DND-41 (cell line): ENCODE results near the gene MMP11.

Source experiments
- EZH2 ChIP-seq: IDR thresholded peaks from 3 replicates; pipeline ENCODE4 v1.6.1; 2012; ENCODE audit warnings: borderline replicate concordance, low read depth, mild to moderate bottlenecking, moderate library complexity, low read length, inconsistent platforms; ENCODE audit not compliant: severe bottlenecking
- TF ChIP-seq, protein P1 (sequence below): IDR thresholded peaks from 2 replicates; pipeline ENCODE4 v1.5.1; 2012; ENCODE audit warnings: borderline replicate concordance, low read length, moderate library complexity, mild to moderate bottlenecking; ENCODE audit not compliant: poor library complexity, severe bottlenecking; ENCODE audit errors: extremely low read depth

DNA sequence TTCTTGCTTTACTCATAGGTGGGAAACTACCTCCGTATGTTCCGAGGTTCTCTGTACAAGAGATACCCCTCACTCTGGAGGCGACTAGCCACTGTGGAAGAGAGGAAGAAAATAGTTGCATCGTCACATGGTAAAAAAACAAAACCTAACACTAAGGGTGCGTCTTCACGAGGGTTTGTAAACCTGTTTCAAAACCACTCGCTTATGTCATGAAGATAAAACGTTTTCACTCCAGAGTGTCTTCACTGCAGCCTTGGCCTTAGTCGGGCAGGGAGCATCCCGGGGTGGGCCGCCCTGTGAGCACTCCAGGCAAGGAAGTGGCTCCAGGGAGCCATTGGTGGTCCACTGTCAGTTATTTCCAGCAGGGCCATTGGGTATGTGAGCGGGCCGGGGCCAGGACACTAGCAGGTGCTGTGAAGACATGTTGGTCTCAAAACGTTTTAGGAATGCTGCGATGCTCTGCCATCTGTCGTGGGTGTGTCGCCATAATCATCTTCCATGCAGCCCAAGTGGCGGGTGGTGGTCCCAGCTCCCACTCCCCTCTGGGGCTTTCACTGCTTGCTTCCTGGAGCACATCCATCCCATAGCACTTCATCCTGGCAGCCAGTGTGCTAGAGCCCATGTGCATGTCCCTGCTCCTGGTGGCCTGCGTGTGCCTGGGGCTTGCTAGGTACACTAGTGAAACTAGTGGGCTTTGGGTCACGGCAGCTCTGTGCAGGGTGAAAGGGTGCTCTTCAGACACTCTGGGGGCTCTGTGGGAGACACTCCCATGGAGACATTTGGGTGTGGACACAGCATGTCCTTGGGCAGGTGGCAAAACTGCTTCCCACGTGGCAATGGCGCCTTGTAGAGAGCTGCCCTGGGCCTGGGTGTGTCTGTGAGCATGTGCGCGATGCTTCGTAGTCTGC lies 19.3 kb downstream of the MMP11 start:
- TF ChIP-seq, protein P1, sequence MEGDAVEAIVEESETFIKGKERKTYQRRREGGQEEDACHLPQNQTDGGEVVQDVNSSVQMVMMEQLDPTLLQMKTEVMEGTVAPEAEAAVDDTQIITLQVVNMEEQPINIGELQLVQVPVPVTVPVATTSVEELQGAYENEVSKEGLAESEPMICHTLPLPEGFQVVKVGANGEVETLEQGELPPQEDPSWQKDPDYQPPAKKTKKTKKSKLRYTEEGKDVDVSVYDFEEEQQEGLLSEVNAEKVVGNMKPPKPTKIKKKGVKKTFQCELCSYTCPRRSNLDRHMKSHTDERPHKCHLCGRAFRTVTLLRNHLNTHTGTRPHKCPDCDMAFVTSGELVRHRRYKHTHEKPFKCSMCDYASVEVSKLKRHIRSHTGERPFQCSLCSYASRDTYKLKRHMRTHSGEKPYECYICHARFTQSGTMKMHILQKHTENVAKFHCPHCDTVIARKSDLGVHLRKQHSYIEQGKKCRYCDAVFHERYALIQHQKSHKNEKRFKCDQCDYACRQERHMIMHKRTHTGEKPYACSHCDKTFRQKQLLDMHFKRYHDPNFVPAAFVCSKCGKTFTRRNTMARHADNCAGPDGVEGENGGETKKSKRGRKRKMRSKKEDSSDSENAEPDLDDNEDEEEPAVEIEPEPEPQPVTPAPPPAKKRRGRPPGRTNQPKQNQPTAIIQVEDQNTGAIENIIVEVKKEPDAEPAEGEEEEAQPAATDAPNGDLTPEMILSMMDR, result no peak
- TF ChIP-seq EZH2, result no peak
